ENCODE results near the gene PTDSS2. TPM values are rescaled to one million over a fixed set of nuclear protein-coding genes. Genes with fewer than 3 reads are reported as not detected.

The PTDSS2 gene
- total RNA-seq, 4 donors from 2014 or later = 22.3 to 31.0 (median 25.3) TPM

- Histone ChIP-seq H3K4me3 (no peak overlapping the region), H3K27ac (no peak overlapping the region), H3K36me3 (peaks cover 25% of the 10 kb centered on the region), H3K4me1 (peaks cover 15% of the 10 kb centered on the region), H3K9me3 (no peaks in the 10 kb centered on the region), H3K27me3 (no peaks in the 10 kb centered on the region)
- DNase-seq (ENCODE audit: low spot score in 2 of 2) = no peak
- TF ChIP-seq CTCF (IDR thresholded peaks at IDR 0.05) (no peak), POLR2AphosphoS5 (IDR thresholded peaks at IDR 0.05) (no peak), EP300 (IDR thresholded peaks at IDR 0.05) (no peak), POLR2A (IDR thresholded peaks at IDR 0.05) (no peak)
- WGBS = 68% methylated on average over 3 of the region's 7 CpGs
Measured at GRCh38 chr11:456533-456932, 6.5 kb downstream of the PTDSS2 start.

- no peak overlapping the region for H3K27ac ChIP-seq
- DNase-seq (ENCODE audit: low spot score in 2 of 2) = no peak
- H3K36me3 ChIP-seq = peaks cover 26% of the 10 kb centered on the region
- peaks cover 10% of the 10 kb centered on the region for H3K4me1 ChIP-seq
- WGBS = 69% methylated on average over 23 of the region's 23 CpGs
- TF ChIP-seq POLR2A (IDR thresholded peaks at IDR 0.05) (no peak), CTCF (IDR thresholded peaks at IDR 0.05) (no peak)
- no peak overlapping the region for H3K4me3 ChIP-seq
- no peaks in the 10 kb centered on the region for H3K9me3 ChIP-seq
- H3K27me3 ChIP-seq = no peaks in the 10 kb centered on the region
Measured at GRCh38 chr11:457111-457760, 7.2 kb downstream of the PTDSS2 start.

GRCh38 chr11:459511-460220 is 9.6 kb downstream of the PTDSS2 start:
- Histone ChIP-seq H3K27ac (peak overlapping the region; percentile 49), H3K4me1 (peaks cover 10% of the 10 kb centered on the region), H3K27me3 (no peaks in the 10 kb centered on the region), H3K4me3 (no peak overlapping the region), H3K36me3 (peaks cover 18% of the 10 kb centered on the region), H3K9me3 (no peaks in the 10 kb centered on the region)
- 91% methylated on average over 18 of the region's 24 CpGs for WGBS
- TF ChIP-seq POLR2AphosphoS5 (IDR thresholded peaks at IDR 0.05) = no peak
- TF ChIP-seq POLR2A (IDR thresholded peaks at IDR 0.05) = no peak
- no peak for TF ChIP-seq CTCF (IDR thresholded peaks at IDR 0.05)
- TF ChIP-seq EP300 (IDR thresholded peaks at IDR 0.05) = no peak
- no peak for DNase-seq (ENCODE audit: low spot score in 2 of 2)

GRCh38 chr11:460331-461199 is 10.5 kb downstream of the PTDSS2 start:
- Histone ChIP-seq H3K27ac (peak overlapping the region; percentile 49), H3K36me3 (peaks cover 18% of the 10 kb centered on the region)
- WGBS = 71% methylated on average over 6 of the region's 41 CpGs

More at GRCh38 chr11:460331-461199, 10.5 kb downstream of the PTDSS2 start:
- Histone ChIP-seq H3K9me3 (no peaks in the 10 kb centered on the region), H3K27me3 (no peaks in the 10 kb centered on the region), H3K4me1 (peaks cover 10% of the 10 kb centered on the region), H3K4me3 (peak overlapping the region; percentile 16)
- no peak for DNase-seq (ENCODE audit: low spot score in 2 of 2)
- TF ChIP-seq EP300 (IDR thresholded peaks at IDR 0.05) (no peak), POLR2A (IDR thresholded peaks at IDR 0.05) (no peak), POLR2AphosphoS5 (IDR thresholded peaks at IDR 0.05) (no peak), CTCF (IDR thresholded peaks at IDR 0.05) (no peak)

Measured in suprapubic skin (tissue), 4 donors.